WTC11 (cell line): ENCODE results near the gene ITPK1. TPM values are rescaled to one million over a fixed set of nuclear protein-coding genes. Genes with fewer than 3 reads are reported as not detected.

ENCODE experiments used
- ATAC-seq: fragments of 200-7000 bp; cut with Tn5 transposase; 2 replicates; pipeline ENCODE4 v1.10.0; 2021; ENCODE audit warnings: mild to moderate bottlenecking, moderate library complexity
- CTCF ChIA-PET: fragments of 300-600 bp; sonication (Branson Sonifier 250); formaldehyde crosslinking; loops from one replicate; lab custom pipeline; 2021; ENCODE audit warnings: antibody characterized with exemption; lab: Charles Lee
- POLR2A ChIA-PET: fragments of 350-600 bp; sonication (Branson Sonifier 250); formaldehyde crosslinking; loops from one replicate; lab custom pipeline; 2021; ENCODE audit warnings: antibody characterized with exemption; lab: Charles Lee
- DNase-seq: peaks from one replicate; pipeline ENCODE4 v3.0.0; 2021; ENCODE audit warnings: low spot score
- H3K27ac Mint-ChIP-seq: 2 replicates; pipeline ENCODE4 v1.8.0; 2021; ENCODE audit warnings: mixed read lengths
- H3K27me3 Mint-ChIP-seq: 2 replicates; pipeline ENCODE4 v1.8.0; 2021; ENCODE audit warnings: low read depth, mild to moderate bottlenecking, moderate library complexity, mixed read lengths
- H3K36me3 Mint-ChIP-seq: 2 replicates; pipeline ENCODE4 v1.8.0; 2021; ENCODE audit warnings: mixed read lengths
- H3K4me1 Mint-ChIP-seq: 2 replicates; pipeline ENCODE4 v1.8.0; 2022; ENCODE audit warnings: mixed read lengths
- H3K4me3 Mint-ChIP-seq: 2 replicates; pipeline ENCODE4 v1.8.0; 2021; ENCODE audit warnings: mild to moderate bottlenecking, moderate library complexity, mixed read lengths
- H3K9me3 Mint-ChIP-seq: 2 replicates; pipeline ENCODE4 v1.8.0; 2021; ENCODE audit warnings: mixed read lengths
- AFF4 ChIP-seq: sonication (generic); formaldehyde crosslinking; IDR thresholded peaks from 2 replicates; pipeline ENCODE4 v1.8.1; 2023; ENCODE audit warnings: mild to moderate bottlenecking, missing genetic modification reagents, borderline replicate concordance
- EMX1 ChIP-seq: fragments of 250-450 bp; sonication (Bioruptor Pico); IDR thresholded peaks from 2 replicates; pipeline ENCODE4 v1.8.0; 2021; ENCODE audit warnings: mild to moderate bottlenecking
- ETV6 ChIP-seq: sonication (generic); formaldehyde crosslinking; IDR thresholded peaks from 2 replicates; pipeline ENCODE4 v1.8.1; 2022; ENCODE audit warnings: mild to moderate bottlenecking, missing genetic modification reagents
- FOXJ3 ChIP-seq: sonication (generic); formaldehyde crosslinking; IDR thresholded peaks from 2 replicates; pipeline ENCODE4 v1.9.0; 2021; ENCODE audit warnings: missing genetic modification reagents, mild to moderate bottlenecking, borderline replicate concordance
- FOXP1 ChIP-seq: sonication (generic); formaldehyde crosslinking; IDR thresholded peaks from 2 replicates; pipeline ENCODE4 v1.8.0; 2022; ENCODE audit warnings: missing genetic modification reagents, mild to moderate bottlenecking, moderate library complexity, borderline replicate concordance
- FOXP4 ChIP-seq: sonication (generic); formaldehyde crosslinking; IDR thresholded peaks from 2 replicates; pipeline ENCODE4 v1.8.0; 2022; ENCODE audit warnings: mild to moderate bottlenecking, missing genetic modification reagents
- GABPB1 ChIP-seq: sonication (generic); formaldehyde crosslinking; IDR thresholded peaks from 2 replicates; pipeline ENCODE4 v1.8.1; 2023; ENCODE audit warnings: mild to moderate bottlenecking, missing genetic modification reagents
- HMGXB4 ChIP-seq: sonication (generic); formaldehyde crosslinking; IDR thresholded peaks from 2 replicates; pipeline ENCODE4 v1.8.1; 2023; ENCODE audit warnings: mild to moderate bottlenecking, moderate library complexity, missing genetic modification reagents
- JAZF1 ChIP-seq: fragments of 250-450 bp; sonication (Bioruptor Pico); IDR thresholded peaks from 2 replicates; pipeline ENCODE4 v1.9.0; 2021; ENCODE audit warnings: moderate library complexity, mild to moderate bottlenecking, inconsistent platforms
- KAT7 ChIP-seq: sonication (generic); formaldehyde crosslinking; IDR thresholded peaks from 2 replicates; pipeline ENCODE4 v1.8.1; 2023; ENCODE audit warnings: missing genetic modification reagents, mild to moderate bottlenecking, borderline replicate concordance
- NR1H2 ChIP-seq: sonication (generic); formaldehyde crosslinking; IDR thresholded peaks from 2 replicates; pipeline ENCODE4 v1.9.0; 2021; ENCODE audit warnings: mild to moderate bottlenecking, moderate library complexity, missing genetic modification reagents
- NR3C1 ChIP-seq: sonication (generic); formaldehyde crosslinking; conservative IDR thresholded peaks from 2 replicates; pipeline ENCODE4 v1.8.1; 2023; ENCODE audit warnings: low read depth, mild to moderate bottlenecking, missing genetic modification reagents
- OVOL2 ChIP-seq: fragments of 250-450 bp; sonication (Bioruptor Pico); IDR thresholded peaks from 2 replicates; pipeline ENCODE4 v1.9.0; 2021; ENCODE audit warnings: mild to moderate bottlenecking, borderline replicate concordance
- SMAD4 ChIP-seq: sonication (generic); formaldehyde crosslinking; IDR thresholded peaks from 2 replicates; pipeline ENCODE4 v1.8.0; 2022; ENCODE audit warnings: mild to moderate bottlenecking, missing genetic modification reagents
- STAT6 ChIP-seq: sonication (generic); formaldehyde crosslinking; conservative IDR thresholded peaks from 2 replicates; pipeline ENCODE4 v1.8.1; 2023; ENCODE audit warnings: mild to moderate bottlenecking, low read depth, missing genetic modification reagents, moderate library complexity
- ZBTB21 ChIP-seq: sonication (generic); formaldehyde crosslinking; IDR thresholded peaks from 2 replicates; pipeline ENCODE4 v1.8.1; 2023; ENCODE audit warnings: mild to moderate bottlenecking, missing genetic modification reagents, borderline replicate concordance
- ZNF121 ChIP-seq: sonication (generic); formaldehyde crosslinking; IDR thresholded peaks from 2 replicates; pipeline ENCODE4 v1.8.0; 2023; ENCODE audit warnings: missing genetic modification reagents
- ZNF138 ChIP-seq: sonication (generic); formaldehyde crosslinking; conservative IDR thresholded peaks from 2 replicates; pipeline ENCODE4 v1.8.1; 2022; ENCODE audit warnings: mild to moderate bottlenecking, moderate library complexity, missing genetic modification reagents
- ZNF232 ChIP-seq: sonication (generic); formaldehyde crosslinking; IDR thresholded peaks from 2 replicates; pipeline ENCODE4 v1.8.0; 2022; ENCODE audit warnings: mild to moderate bottlenecking, missing genetic modification reagents
- ZNF263 ChIP-seq: sonication (generic); formaldehyde crosslinking; IDR thresholded peaks from 2 replicates; pipeline ENCODE4 v1.8.1; 2022; ENCODE audit warnings: low read depth, mild to moderate bottlenecking, moderate library complexity, missing genetic modification reagents
- ZNF317 ChIP-seq: sonication (generic); formaldehyde crosslinking; IDR thresholded peaks from 2 replicates; pipeline ENCODE4 v1.8.1; 2023; ENCODE audit warnings: low read depth, mild to moderate bottlenecking, moderate library complexity, missing genetic modification reagents, borderline replicate concordance
- ZNF396 ChIP-seq: fragments of 250-450 bp; sonication (Bioruptor Pico); IDR thresholded peaks from 2 replicates; pipeline ENCODE4 v1.8.0; 2021; ENCODE audit warnings: mild to moderate bottlenecking, moderate library complexity, borderline replicate concordance
- ZNF671 ChIP-seq: fragments of 250-450 bp; sonication (Bioruptor Pico); IDR thresholded peaks from 2 replicates; pipeline ENCODE4 v1.8.0; 2021; ENCODE audit warnings: mild to moderate bottlenecking
- ZSCAN18 ChIP-seq: fragments of 250-450 bp; sonication (Bioruptor Pico); IDR thresholded peaks from 2 replicates; pipeline ENCODE4 v2.1.2; 2022; ENCODE audit warnings: mild to moderate bottlenecking, moderate library complexity
- total RNA-seq: library from RNA; stranded (reverse); gene quantifications from 3 replicates; pipeline ENCODE4 v1.2.3, GENCODE V29; 2021

ITPK1 gene
- total RNA-seq, 1 experiment from 2014 or later, result 144 TPM

GRCh38 chr14:92942976-92943710, 172.6 kb downstream of the ITPK1 start:
- ChIA-PET CTCF (interaction anchor here (1.2 to 1.3 kb wide), 4 partner anchors 9 to 190 kb away, joined by 3 to 8 read pairs (median 3); no protein-coding TSS in a partner anchor), POLR2A (no interaction called here)
- no peak for DNase-seq
- H3K36me3 Mint-ChIP-seq, result peaks cover 11% of the 10 kb centered on the region; the same call in 1 of the 2 replicates
- no peaks in the 10 kb centered on the region for H3K9me3 Mint-ChIP-seq
- H3K4me3 Mint-ChIP-seq, result no peak overlapping the region
- no peak for ATAC-seq
- no peak for TF ChIP-seq ZNF396 (CRISPR knock-in tag)
- no peak for TF ChIP-seq FOXP4 (CRISPR knock-in tag)
- no peak for TF ChIP-seq ZNF263 (CRISPR knock-in tag)
- TF ChIP-seq ETV6 (CRISPR knock-in tag), result no peak
- TF ChIP-seq ZNF138 (CRISPR knock-in tag), result no peak
- no peak for TF ChIP-seq EMX1 (CRISPR knock-in tag)
- TF ChIP-seq ZNF671 (CRISPR knock-in tag), result no peak
- TF ChIP-seq NR1H2 (CRISPR knock-in tag), result no peak
- TF ChIP-seq ZBTB21 (CRISPR knock-in tag), result no peak
- no peak for TF ChIP-seq ZNF232
- no peak for TF ChIP-seq HMGXB4 (CRISPR knock-in tag)
- TF ChIP-seq ZNF121, result no peak
- TF ChIP-seq STAT6 (CRISPR knock-in tag), result no peak
- H3K4me1 Mint-ChIP-seq, result no peaks in the 10 kb centered on the region
- no peak overlapping the region; the same call in 1 of the 2 replicates for H3K27ac Mint-ChIP-seq
- no peaks in the 10 kb centered on the region for H3K27me3 Mint-ChIP-seq

GRCh38 chr14:92942576-92942975, 173.1 kb downstream of the ITPK1 start:
- Mint-ChIP-seq H3K27me3 (no peaks in the 10 kb centered on the region), H3K4me3 (no peak overlapping the region), H3K27ac (no peak overlapping the region), H3K4me1 (no peaks in the 10 kb centered on the region), H3K9me3 (no peaks in the 10 kb centered on the region), H3K36me3 (peaks cover 7% of the 10 kb centered on the region; the same call in 1 of the 2 replicates)
- DNase-seq (no peak), ATAC-seq (no peak)
- CTCF ChIA-PET, result interaction anchor here (1.3 kb wide), 1 partner anchor 10 kb away, joined by 3 read pairs; no protein-coding TSS in a partner anchor
- POLR2A ChIA-PET, result no interaction called here
- TF ChIP-seq JAZF1 (CRISPR knock-in tag) (no peak), SMAD4 (CRISPR knock-in tag) (no peak), FOXJ3 (CRISPR knock-in tag) (no peak), OVOL2 (no peak), KAT7 (CRISPR knock-in tag) (no peak), GABPB1 (no peak), NR3C1 (CRISPR knock-in tag) (no peak), FOXP1 (CRISPR knock-in tag) (no peak), ZNF317 (CRISPR knock-in tag) (no peak), ZSCAN18 (CRISPR knock-in tag) (no peak), ZNF396 (CRISPR knock-in tag) (no peak), AFF4 (CRISPR knock-in tag) (no peak)
